Activated CD8-positive, alpha-beta memory T cell treated with anti-CD3 and anti-CD28 coated beads for 24 hours (primary cell): Measurements from ENCODE around the gene PLK1.
"Not testable (repeated sequence)": the region's sequence is repeated elsewhere in the genome, so short reads cannot be mapped to it uniquely, and the experiment has no call there.

Experiments
- DNase-seq: peaks from one replicate; pipeline ENCODE4 v3.0.0-alpha.2; 2020

Gene PLK1

GRCh38 chr16:23678430-23679273 lies at the start of gene PLK1:
PLK1 (plus strand) TSS chr16:23678889; CDS start chr16:23678933, 44 bp downstream.
- DNase-seq: peak; percentile 86

GRCh38 chr16:23629516-23629915 lies 49.2 kb upstream of the PLK1 start:
- no peak for DNase-seq

GRCh38 chr16:23631874-23632273 lies 46.8 kb upstream of the PLK1 start:
- DNase-seq: not testable (repeated sequence)

- no peak for DNase-seq
Measured at GRCh38 chr16:23634461-23635036, 44.1 kb upstream of the PLK1 start.

GRCh38 chr16:23635958-23636357 lies 42.7 kb upstream of the PLK1 start:
- DNase-seq: no peak

- DNase-seq: no peak
Measured at GRCh38 chr16:23640615-23640930, 38.1 kb upstream of the PLK1 start.

- DNase-seq: peak; percentile 92
Measured at GRCh38 chr16:23640931-23641765, 37.5 kb upstream of the PLK1 start, which contains the start of the genes DCTN5 and PALB2. DCTN5 (plus strand) TSS chr16:23641466; CDS start chr16:23641543, 77 bp downstream. PALB2 (minus strand) TSS chr16:23641310; CDS start chr16:23641157, 153 bp downstream.

- DNase-seq: no peak
Measured at GRCh38 chr16:23642246-23642774, 36.4 kb upstream of the PLK1 start.

GRCh38 chr16:23650674-23651416 lies 27.8 kb upstream of the PLK1 start:
- DNase-seq: no peak

GRCh38 chr16:23651943-23652468 lies 26.7 kb upstream of the PLK1 start:
- no peak for DNase-seq

GRCh38 chr16:23663918-23664317 lies 14.8 kb upstream of the PLK1 start:
- DNase-seq: no peak

- no peak for DNase-seq
Measured at GRCh38 chr16:23666571-23667354, 11.9 kb upstream of the PLK1 start.

- no peak for DNase-seq
Measured at GRCh38 chr16:23667355-23667659, 11.4 kb upstream of the PLK1 start.

- DNase-seq: no peak
Measured at GRCh38 chr16:23668225-23668624, 10.5 kb upstream of the PLK1 start.

- no peak for DNase-seq
Measured at GRCh38 chr16:23668873-23669272, 9.8 kb upstream of the PLK1 start.

- DNase-seq: no peak
Measured at GRCh38 chr16:23670137-23670776, 8.4 kb upstream of the PLK1 start.

- DNase-seq: no peak
Measured at GRCh38 chr16:23673971-23674614, 4.6 kb upstream of the PLK1 start.

- no peak for DNase-seq
Measured at GRCh38 chr16:23676924-23677480, 1.7 kb upstream of the PLK1 start.

GRCh38 chr16:23679274-23679985 lies 741 bp downstream of the PLK1 start:
- DNase-seq: no peak

- no peak for DNase-seq
Measured at GRCh38 chr16:23679986-23680336, 1.3 kb downstream of the PLK1 start.
